CD4-positive, alpha-beta T cell treated with Interleukin-1 beta for 1 hour (primary cell): Measurements from ENCODE around the gene GPR17.

Source experiments
- DNase-seq, 2 donors: peaks; one replicate each; pipeline ENCODE4 v3.0.0-alpha.2; 2020 to 2022

The GPR17 gene

DNA sequence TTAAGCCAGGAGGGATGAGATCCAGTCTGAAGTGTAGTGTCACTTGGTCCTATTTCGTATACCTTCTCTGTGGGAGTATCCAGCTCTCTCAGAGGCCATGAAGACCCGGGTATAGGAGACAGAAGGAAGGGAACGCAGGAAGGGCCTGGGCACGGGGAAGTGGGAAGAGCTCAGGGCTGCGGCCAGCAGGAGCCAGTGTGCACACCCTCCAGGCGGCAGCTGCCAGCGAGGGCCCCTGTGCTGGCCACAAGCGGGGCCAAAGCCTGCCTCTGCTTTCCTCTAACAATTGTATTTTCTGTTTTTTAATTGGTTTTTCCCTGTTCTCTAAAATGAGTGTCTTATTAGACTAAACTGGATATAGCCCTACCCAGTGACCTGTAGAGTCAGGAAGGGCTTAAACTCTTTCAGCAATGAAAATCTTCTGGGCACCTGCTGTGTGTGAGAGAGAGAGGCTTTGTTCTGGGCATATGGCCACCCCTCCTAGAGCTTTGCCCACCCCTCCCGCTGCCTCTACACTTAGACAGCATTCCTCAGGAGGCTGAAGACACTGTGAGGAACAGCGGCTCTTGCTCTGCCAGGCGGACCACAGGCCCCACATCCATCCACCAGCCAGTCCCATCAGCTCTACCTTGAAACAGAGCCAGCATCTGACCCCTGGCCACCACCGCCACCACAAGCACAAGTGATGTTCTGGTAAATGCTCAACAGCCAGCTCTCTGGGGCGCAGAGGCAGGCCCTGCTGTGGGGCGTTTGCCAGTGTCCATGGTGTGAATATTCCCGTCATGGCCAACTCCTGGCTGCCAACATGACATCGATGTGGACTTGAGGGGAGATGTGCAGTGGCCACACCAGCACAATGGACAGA, 9.5 kb downstream of the GPR17 start:
- no peak for DNase-seq

DNA sequence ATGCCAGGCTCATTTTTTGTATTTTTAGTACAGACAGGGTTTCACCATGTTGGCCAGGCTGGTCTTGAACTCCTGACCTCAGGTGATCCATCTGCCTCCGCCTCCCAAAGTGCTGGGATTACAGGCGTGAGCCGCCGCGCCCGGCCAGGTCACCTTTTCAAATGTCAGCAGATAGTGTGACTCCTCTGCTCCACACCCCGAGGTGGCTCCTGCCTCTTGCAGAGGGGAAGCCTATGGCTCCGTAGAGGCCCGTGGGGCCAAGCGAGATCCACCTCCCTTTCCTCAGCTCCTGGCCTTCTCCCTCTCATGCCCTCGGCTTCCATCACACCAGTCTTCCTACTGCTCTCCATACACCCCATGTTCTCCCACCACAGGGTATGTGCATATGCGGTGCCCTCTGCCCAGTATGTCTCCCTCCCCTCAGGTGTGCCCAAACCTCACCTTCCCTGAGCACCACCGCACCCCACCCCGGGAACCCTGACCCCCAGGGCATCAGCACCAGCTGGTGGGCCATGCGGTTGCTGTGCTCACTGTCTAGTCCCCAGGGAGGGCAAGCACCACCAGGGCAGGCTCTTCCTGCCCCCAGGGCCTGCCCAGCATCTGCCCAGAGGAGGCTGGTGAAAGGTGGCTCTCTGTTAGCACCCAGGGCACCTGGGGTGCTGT, 10.7 kb downstream of the GPR17 start:
- no peak for DNase-seq

DNA sequence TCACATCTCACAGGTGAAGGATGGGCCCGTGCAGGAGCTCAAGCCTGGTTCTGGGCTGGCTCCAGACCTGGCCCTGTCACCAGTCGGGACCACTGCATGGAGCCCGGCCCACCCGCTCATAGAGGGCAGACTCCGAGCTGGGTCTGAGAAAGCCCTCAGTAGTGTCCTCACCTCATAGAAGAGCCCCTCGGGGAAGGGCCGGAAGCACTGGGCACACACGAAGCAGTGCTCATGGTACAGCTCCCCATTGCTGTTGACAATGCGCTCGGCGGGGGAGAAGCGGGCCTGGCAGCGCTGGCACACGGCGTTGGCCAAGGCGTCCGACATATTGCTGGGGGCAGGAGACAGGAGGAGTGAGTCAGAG, 11.3 kb downstream of the GPR17 start:
- DNase-seq: no peak

DNA sequence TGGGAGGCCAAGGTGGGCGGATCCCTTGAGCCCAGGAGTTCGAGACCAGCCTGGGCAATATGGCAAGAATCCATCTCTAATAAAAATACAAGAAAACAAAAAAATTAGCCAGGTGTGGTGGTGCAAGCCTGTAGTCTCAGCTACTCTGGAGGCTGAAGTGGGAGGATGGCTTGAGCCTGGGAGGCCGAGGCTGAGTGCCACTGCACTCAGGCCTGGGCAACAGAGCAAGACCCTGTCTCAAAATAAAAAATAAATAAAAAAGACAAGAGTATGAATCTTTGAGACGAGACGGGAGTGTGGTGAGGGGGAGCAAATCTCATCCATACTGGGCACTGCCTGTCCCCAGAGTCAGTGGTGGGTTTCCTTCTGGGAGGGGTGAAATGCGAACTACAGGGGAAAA, 12.2 kb downstream of the GPR17 start:
- DNase-seq: no peak

DNA sequence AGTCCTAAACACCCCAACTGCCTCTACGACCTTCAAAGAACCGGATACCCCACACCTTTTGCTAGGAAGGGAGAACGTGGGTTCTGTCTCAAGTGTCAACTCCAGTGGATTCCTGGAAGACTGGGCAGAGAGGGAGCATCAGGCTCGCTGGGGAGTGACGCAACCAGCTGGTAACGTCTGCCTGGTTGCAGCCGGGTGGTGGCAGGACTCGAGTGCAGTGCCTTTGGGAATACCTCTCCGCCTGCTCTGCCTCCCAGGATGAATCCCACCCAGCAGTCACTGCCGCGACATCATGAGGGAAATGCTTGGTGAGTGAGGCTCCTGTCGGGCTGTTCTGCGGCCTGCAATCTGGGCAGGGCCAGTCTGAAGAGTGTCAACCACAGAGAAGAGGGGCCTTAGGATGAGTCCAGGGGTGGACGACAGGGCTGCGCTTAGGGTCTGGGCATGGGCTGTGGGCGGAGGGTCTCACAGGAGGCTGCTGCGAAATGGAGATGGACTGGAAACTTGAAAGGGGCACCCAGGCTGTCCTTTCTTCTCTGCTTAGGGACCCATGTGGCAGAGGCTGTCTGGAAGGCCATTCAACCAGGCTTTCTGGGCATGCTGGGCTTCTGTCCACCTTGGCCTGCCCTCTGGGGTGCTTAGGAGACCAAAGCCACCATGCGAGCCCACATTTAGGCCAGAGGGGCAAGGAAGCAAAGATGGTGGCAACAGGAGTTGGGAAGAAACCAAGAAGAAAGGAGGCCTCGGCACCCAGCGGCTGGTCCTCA, 12.9 kb downstream of the GPR17 start:
- no peak for DNase-seq

GRCh38 chr2:127659408-127660290, 13.7 kb downstream of the GPR17 start:
- no peak for DNase-seq

- no peak for DNase-seq
Measured at GRCh38 chr2:127660291-127660578, 14.3 kb downstream of the GPR17 start.

- no peak for DNase-seq
Measured at GRCh38 chr2:127661072-127661649, 15.2 kb downstream of the GPR17 start.

GRCh38 chr2:127661949-127662510, 16.1 kb downstream of the GPR17 start:
- no peak for DNase-seq

- no peak for DNase-seq
Measured at GRCh38 chr2:127662937-127663565, 17.1 kb downstream of the GPR17 start.

DNA sequence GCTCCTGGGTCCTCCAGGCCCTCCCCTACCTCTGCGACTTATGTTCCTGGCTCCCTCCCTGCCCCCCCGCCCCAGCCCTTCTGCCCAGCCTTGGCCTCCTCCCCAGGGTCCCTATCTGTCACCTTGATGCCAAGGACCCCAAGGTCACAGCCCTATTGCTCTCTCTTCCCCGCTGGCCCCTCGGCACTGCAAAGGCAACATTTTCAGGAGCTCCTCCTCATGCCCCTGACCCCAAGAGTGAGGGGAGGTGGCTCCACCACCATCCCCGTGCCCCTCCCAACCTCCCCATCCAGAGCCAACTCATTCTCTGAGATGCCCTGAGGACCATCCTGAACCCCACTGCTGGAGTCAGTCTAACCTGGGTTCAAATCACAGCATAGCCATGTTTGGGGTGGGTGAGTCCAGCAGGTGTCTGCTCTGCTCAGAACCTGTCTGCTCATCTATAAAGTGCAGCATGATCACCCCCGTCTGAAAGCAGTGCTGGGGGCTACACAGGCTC, 17.7 kb downstream of the GPR17 start:
- no peak for DNase-seq

DNA sequence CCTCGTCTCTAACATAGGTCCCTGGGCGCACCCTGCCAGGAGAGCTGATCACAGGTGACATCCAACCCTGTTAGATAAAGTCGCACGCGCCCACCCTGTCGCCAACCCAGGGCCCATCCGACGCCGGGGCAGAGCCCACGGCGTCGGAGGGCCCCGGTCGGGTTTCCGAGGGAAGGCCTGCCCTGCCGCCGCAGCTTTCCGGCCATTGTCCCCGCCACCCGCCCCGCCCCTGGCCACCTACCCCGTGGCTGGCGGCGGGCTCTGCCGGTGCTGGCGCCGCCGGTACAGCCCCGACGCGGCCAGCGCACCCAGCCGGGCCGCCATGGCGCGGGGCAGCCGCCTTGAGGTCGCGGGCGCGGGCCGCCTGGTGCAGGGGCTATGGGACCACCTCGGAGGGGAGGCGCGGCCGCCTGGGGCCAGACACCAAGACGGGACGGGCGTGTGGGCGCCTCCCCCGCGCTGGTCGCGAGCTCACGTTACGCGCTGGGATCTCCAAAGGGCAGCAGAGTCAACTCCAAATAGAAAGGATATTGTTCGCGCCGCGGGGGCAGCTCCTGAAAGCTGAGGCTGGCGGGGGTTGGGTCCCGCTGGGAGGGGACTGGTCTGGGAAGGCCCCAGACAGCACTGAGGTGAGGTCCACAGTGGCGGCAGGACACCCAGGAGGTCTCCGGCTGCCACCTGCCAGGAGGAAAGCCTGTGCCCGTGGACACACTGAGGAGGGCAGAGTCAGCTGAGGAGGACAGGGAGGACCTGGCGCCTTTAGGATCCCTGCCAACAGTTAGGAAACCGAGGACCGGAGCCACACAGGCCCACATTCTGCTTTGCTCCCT, 18.3 kb downstream of the GPR17 start:
- no peak for DNase-seq

DNA sequence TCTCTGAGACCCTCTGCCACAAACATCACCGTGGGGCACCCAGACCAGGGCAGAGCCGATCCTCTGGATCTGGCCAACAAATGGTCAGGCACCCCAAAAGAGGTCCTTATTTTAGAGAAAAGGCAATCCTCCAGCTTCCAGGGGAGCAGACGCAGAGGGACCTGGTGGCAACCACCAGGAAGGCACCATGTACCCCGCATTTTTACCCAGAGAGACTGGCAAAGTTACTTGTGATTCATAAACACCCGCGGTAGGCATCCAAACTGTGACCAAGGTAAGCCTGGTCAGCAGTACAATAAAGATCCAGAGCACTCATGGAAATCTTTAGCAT, 18.9 kb downstream of the GPR17 start:
- DNase-seq: no peak

- DNase-seq: no peak
Measured at GRCh38 chr2:127665267-127665893, 19.4 kb downstream of the GPR17 start.

DNA sequence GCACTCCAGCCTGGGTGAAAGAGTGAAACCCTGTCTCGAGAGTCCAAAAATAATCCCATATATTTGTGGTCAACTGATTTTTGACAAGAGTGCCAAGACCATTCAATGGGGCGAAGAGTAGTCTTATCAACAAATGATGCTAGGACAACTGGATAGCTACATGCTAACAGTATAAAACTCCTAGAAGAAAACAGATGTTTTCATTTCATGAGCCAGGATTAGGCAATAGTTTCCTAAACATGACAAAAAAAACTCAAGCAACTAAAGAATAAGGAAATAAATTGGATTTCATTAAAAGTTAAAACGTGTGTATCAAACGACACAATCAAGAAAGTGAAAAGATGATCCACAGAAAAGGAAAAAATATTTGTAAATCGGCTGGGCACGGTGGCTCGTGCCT, 23.1 kb downstream of the GPR17 start:
- no peak for DNase-seq

DNA sequence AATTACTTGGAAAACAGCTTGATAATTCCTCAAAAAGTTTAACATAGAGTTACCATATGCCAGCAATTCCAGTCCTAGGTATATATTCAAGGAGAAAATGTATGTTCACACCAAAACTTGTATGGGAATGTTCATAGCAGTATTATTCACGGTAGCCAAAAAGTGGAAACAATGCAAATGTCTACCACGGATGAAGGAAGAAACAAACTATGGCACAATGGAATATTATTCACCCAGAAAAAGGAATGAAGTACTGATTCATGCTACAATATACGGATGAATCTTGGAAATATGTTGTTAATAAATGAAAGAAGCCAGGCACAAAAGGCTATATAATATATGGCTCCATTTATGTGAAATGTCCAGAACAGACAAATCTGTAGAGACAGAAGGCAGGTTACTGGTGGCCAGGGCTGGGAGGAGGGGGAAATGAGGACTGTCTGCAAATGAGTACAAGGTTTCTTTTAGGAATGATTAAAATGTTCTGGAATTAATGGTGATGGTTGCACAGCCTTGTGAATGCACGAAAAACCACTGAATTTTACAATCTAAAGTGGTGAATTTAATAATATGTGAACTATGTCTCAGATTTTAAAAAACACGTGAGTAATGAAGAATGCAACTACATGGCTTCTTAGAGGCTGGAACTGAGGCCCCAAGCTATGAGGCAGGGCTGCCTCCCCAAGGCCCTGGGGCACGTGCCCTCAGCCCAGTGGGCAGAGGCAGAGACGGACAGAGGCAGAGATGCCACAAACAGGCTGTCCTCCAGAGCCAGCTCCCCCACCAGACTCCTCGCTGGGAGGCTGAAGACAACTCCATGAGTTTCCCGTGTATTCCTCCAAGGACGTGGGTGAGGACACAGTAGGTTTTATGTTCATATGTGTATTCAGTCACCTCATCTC, 24.4 kb downstream of the GPR17 start:
- DNase-seq: no peak

DNA sequence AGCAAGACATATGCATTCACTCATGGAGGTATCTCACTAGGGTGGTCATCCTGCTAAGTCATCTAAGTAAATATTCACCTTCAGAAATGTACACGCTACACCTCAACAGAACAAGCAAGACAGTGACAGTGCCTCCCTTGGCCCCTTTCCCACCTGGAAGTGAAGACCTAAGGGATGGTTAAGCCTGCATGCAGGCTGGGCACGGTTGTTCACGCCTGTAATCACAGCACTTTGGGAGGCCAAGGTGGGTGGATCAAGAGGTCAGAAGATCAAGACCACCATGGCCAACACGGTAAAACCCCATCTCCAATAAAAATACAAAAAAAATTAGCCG, 25.0 kb downstream of the GPR17 start:
- no peak for DNase-seq

DNA sequence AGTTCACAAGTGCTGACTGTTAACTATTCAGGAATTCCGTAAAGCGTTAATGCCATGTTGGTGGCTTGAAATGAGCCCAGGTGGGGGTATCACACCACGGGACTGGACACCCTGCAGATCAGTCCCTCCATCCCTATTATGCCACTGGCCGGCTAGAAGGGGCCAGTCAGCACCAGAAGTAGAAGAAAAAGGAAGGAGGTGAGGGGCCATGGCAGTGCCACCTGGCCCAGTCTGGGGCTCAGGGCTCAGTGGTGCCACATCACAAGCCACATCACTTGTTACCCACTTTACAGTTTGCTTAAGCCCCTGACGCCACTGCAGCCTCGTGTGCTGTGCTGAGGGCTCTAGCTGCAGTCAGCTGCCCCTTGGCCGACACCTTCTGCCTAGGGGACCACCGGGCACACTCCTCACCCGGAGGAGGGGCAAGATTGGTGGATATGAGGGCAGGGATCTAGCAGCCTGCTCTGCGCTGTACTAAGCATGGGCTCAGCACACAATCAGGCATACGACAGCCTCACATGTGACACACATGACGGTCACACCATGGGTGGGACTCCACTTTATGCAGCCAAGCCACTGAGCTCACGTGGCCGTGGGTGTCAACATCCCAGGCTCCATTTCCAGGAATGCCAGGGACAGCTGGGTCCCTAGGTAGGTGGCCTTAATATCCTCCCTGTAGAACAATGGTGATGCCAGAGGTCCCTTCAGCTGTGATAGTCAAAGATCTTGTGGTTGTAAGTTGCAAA, 25.8 kb downstream of the GPR17 start:
- DNase-seq: no peak
